NB4 (cell line): ENCODE measurements around the gene ARID1B.

Experiments used
- MYC ChIP-seq: IDR thresholded peaks from 2 replicates; pipeline ENCODE4 v1.6.1; 2011; ENCODE audit warnings: low read depth, low read length
- POLR2A ChIP-seq: IDR thresholded peaks from 2 replicates; pipeline ENCODE4 v1.6.1; 2011; ENCODE audit warnings: mild to moderate bottlenecking; ENCODE audit not compliant: insufficient read length; ENCODE audit errors: extremely low read depth
- TF ChIP-seq, protein P1 (sequence below): IDR thresholded peaks from one replicate; pipeline ENCODE4 v1.5.1; 2012; ENCODE audit warnings: low read depth, low read length
- TF ChIP-seq, protein P2 (sequence below): IDR thresholded peaks from 2 replicates; pipeline ENCODE4 v1.6.1; 2011; ENCODE audit warnings: low read depth, low read length

DNA sequence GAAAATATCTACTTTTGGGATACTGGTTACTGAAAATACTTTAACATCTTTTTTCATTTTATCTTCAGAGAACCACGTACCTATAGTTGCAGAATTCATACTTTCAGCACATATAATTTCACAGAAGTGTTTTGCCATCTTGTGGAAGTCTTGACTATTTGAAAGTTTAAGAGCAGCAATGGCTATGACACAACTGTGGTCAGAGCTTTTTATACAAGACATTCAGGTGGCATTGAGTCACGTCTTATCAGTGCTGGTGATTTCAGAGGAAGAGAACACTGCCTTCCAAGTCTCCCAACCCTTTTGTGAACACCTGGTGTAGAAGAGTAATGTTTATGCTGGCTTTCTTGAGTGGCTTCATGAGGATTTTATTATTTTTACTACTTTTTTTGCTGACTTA lies 171.6 kb downstream of the ARID1B start:
- TF ChIP-seq, protein P1, sequence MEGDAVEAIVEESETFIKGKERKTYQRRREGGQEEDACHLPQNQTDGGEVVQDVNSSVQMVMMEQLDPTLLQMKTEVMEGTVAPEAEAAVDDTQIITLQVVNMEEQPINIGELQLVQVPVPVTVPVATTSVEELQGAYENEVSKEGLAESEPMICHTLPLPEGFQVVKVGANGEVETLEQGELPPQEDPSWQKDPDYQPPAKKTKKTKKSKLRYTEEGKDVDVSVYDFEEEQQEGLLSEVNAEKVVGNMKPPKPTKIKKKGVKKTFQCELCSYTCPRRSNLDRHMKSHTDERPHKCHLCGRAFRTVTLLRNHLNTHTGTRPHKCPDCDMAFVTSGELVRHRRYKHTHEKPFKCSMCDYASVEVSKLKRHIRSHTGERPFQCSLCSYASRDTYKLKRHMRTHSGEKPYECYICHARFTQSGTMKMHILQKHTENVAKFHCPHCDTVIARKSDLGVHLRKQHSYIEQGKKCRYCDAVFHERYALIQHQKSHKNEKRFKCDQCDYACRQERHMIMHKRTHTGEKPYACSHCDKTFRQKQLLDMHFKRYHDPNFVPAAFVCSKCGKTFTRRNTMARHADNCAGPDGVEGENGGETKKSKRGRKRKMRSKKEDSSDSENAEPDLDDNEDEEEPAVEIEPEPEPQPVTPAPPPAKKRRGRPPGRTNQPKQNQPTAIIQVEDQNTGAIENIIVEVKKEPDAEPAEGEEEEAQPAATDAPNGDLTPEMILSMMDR = no peak
- TF ChIP-seq POLR2A = no peak
- TF ChIP-seq, protein P2, sequence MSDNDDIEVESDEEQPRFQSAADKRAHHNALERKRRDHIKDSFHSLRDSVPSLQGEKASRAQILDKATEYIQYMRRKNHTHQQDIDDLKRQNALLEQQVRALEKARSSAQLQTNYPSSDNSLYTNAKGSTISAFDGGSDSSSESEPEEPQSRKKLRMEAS = no peak
- TF ChIP-seq MYC = no peak
